Iris pigment epithelial cell (primary cell): ENCODE data around the gene PLK1.
"Not testable (repeated sequence)": the region's sequence is repeated elsewhere in the genome, so short reads cannot be mapped to it uniquely, and the experiment has no call there.

ENCODE experiments used
- DNase-seq: peaks from one replicate; pipeline ENCODE4 v3.0.0-alpha.2; 2011; ENCODE audit warnings: low read depth

Gene PLK1

DNA sequence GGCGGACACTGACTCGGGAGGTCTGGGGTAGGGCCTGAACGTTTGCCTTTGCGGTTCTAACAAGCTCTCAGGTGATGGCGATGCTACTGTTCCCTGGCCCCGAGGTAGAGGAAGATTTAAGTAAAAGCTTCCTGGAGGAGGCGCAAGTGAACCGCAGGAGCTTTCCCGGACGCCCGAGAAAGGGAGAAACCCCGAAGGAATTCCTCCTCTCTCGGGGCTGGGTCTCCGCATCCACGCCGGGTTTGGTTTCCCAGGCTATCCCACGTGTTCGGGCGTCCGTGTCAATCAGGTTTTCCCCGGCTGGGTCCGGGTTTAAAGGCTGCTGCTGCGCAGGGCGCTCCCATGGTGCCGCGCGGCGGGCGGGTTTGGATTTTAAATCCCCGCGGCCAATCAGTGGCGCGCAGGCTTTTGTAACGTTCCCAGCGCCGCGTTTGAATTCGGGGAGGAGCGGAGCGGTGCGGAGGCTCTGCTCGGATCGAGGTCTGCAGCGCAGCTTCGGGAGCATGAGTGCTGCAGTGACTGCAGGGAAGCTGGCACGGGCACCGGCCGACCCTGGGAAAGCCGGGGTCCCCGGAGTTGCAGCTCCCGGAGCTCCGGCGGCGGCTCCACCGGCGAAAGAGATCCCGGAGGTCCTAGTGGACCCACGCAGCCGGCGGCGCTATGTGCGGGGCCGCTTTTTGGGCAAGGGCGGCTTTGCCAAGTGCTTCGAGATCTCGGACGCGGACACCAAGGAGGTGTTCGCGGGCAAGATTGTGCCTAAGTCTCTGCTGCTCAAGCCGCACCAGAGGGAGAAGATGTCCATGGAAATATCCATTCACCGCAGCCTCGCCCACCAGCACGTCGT is at the start of gene PLK1:
PLK1 (plus strand) TSS at position 460 of the 844 bp plus-strand sequence; CDS start at position 504, 44 bp downstream.
- peak; percentile 91 for DNase-seq

GRCh38 chr16:23629516-23629915 is 49.2 kb upstream of the PLK1 start:
- DNase-seq = no peak

DNA sequence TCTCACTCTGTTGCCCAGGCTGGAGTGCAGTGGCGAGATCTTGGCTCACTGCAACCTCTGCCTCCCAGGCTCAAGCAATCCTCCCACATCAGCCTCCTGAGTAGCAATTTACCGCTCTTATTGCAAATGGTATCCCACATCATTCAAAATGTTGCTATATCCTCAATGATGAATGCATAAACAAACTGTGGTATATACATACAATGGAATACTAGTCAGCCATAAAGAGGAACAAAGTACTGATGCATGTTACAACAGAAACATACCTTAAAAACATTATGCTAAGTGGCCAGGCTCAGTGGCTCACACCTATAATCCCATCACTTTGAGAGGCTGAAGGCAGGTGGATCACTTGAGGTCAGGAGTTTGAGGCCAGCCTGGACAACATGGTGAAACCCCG is 46.8 kb upstream of the PLK1 start:
- DNase-seq = not testable (repeated sequence)

DNA sequence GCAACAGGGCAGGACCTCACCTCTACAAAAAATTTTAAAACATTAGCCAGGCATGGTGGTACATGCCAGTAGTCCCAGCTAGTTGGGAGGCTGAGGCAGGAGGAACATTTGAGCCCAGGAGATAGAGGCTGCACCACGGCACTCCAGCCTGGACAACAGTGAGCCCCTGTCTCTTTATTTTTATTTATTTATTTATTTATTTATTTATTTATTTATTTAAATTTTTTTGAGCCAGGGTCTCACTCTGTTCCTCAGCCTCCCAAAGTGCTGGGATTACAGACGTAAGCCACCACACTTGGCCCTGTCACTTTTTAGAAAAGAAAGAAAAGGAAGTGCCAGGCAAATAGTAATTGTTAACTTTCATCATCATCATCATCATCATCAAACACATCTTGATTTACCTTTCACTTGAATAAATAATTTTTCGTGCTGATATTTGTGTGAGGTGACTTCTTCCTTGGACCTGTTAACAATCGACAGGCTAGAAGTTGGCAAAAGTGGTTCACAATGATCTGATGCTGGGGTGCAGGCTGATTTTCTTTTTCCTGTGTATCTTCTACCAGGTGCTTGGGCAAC is 44.1 kb upstream of the PLK1 start:
- no peak for DNase-seq

GRCh38 chr16:23635958-23636357 is 42.7 kb upstream of the PLK1 start:
- no peak for DNase-seq

GRCh38 chr16:23640615-23640930 is 38.1 kb upstream of the PLK1 start:
- DNase-seq = peak; percentile 6

DNA sequence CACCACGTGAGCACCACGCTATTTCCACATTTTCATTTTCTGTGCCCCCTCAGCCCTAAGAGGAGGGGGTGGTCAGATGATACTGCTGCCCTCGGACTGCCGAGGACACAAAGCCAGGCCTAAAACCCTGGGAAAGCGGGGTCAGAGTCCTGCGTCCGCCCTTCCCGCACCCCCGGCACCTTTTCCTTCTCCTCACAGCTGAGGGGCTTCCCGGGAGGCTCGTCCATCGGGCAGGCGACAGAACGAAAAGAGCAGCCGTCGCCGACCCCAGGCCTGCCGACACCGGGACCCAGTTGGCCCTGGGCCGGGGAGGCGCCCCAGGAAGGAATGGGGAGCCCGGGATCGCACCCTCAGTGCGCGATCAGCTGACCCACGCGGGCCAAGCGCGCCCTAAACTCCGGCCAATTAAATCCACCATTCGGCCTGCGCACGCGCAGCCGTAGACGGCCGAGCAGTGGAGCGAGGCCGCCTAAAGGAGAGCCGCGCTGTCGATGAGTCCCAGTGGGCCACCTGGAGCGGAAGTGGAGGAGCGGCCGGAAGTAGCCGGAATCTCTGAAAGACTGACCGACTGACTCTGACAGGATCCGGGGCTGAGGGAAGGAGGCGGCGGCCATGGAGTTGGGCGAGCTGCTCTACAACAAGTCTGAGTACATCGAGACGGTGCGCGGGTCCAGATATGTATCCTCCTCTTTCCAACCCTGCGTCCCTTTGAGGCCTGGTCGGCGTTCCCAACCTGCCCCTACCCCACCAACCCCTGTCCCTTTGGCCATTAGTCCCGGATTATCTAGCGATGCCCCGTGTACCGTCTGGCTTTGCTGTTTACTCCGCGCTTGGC is 37.5 kb upstream of the PLK1 start, which contains the start of the genes DCTN5 and PALB2:
DCTN5 (plus strand) TSS at position 536 of the 835 bp plus-strand sequence; CDS start at position 613, 77 bp downstream.
PALB2 (minus strand) TSS at position 380 of the 835 bp plus-strand sequence; CDS start at position 227, 153 bp downstream.
- DNase-seq = peak; percentile 95

DNA sequence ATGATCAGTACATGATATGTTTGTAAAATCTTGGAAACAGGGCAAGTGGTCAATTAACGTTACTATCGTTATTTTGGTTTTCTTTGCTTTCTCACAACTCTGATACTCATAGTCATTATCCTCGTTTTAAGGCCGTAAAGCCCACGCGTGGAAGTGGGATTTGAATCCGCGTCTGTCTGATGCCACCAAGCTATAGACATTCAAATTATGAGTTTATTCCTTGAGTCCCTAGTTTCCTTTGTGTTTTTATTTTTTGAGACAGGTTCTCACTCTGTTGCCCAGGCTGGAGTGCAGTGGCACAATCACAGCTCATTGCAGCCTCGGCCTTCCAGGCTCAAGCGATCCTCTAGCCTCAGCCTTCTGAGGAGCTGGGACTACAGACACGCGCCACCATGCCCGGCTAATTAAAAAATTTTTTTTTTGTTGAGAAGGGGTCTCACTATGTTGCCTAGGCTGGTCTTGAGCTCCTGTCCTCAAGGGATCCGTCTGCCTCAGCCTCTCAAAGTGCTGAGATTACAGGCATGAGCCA is 36.4 kb upstream of the PLK1 start:
- no peak for DNase-seq

DNA sequence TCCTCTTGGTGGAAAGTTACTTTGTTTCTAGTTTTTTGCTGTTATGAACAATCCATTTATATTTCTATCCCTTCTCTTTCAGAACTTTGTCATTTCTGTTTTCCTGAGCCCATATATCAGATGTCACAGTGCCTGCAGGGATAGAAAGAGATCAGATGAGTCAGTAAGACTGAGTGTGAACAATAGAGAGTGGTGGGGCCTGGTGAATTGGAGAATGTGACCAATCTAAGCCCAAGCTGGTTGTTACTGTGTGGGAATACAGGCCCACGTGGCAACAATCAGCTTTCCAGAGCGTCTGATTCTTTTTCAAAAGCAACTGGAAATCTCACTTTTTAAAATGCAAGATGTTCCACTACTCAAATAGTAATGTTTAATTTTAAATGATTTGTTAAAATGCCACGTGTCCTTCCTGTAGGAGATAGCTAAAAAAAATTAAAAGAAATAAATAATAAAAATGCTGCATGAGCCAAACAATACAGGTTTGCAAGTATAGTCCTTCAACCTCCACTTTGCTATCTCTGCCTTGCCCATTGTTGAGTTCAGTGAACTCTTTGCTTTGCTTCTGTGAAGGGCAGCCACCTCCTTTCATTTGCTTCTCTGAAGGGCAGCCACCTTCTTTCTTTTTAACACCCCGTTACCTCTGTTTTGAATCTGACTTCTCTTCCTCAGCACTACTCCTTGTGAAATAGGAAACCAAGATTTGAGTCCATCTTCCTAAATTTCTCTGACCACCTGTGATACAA is 27.8 kb upstream of the PLK1 start:
- peak; percentile 21 for DNase-seq

- DNase-seq = no peak
These were observed 26.7 kb upstream of the PLK1 start for GRCh38 chr16:23651943-23652468.

DNA sequence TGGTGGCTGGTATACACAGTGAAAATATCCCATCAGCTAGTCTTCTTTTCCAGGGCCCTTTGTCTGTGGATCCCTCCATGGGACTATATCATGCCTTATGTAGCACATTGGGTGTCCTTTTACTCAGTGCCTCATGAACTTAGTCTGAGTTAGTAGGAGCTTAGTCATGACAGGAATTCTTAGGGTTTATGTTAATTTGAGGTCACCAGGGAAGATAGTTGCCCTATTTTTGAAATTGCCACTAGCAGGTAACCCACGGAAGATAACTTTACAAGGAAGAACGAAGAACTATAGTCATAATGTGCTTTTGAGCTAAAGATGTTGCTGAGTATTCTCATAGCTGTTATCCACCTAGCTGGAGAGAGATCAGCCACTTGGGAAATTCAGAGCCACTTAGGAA is 14.8 kb upstream of the PLK1 start:
- DNase-seq = peak; percentile 23

DNA sequence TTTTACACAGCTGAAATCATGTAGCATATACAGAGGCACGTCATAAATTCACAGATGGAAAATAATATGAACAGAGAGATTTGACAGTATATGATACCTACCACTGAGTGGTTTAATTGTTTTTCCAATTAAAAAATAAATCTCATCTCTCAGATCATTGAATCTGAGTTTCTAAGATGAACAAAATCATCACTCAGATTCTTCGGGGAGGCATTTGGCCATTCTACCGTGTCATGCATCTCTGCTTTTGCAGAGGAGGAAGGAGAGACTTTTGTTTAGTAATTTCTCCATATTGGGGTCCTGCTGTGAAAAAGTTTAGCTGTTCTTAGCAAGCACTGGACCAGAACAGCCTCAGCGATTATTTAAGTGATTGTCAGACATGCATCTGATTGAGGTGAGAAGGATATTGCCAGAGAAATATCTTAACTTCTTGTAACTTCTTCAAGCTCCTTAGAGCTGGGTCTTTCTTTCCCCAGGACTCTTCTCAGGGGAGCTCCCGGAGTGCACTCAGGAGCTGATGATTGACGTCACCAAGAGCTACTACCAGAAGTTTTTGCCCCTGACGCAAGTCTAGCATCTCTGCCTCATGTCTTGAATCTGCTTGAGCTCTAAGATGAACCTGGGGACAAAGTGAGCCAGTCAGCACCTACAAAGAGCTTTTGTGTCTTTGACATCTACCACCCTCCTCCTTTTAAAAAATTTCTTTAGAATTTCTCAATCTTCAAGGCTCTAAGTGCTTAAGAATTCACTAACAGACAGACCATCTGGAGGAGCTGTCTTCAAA is 11.9 kb upstream of the PLK1 start:
- no peak for DNase-seq

DNA sequence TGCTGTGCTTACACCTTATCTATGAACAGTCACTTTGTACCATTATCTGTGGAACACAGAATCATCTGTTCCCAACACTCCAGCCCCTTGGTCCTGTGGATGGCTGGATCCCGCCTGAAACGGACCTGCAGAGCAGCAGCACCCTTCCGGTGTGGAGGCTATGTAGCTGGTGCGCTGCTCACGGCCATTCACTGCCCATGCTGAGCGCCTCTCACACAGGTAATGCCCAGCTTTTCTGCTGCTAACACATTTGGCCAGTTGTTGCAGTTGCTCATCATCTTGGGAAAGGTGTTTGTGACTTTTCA is 11.4 kb upstream of the PLK1 start:
- DNase-seq = no peak

- DNase-seq = no peak
These were observed 10.5 kb upstream of the PLK1 start for GRCh38 chr16:23668225-23668624.

DNA sequence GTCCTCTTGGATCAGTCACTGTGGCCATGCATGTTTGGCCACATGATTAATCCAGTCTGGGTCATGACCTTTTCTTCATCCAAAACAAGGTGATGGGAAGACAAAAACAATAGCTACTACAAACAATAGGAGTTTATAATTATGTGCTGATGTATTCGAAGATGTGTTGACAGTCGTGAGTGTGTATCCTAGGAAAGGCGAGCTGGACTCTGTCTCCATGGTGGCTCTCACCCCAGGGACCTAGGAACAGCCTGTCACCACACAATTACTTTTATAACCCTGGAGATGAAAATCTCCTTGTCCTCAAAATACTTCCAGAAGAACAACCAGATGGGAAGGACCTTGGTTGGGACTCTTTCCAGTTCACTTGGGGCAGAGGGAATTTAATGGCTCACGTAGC is 9.8 kb upstream of the PLK1 start:
- DNase-seq = no peak

GRCh38 chr16:23670137-23670776 is 8.4 kb upstream of the PLK1 start:
- DNase-seq = peak; percentile 88

- no peak for DNase-seq
These were observed 4.6 kb upstream of the PLK1 start for GRCh38 chr16:23673971-23674614.

DNA sequence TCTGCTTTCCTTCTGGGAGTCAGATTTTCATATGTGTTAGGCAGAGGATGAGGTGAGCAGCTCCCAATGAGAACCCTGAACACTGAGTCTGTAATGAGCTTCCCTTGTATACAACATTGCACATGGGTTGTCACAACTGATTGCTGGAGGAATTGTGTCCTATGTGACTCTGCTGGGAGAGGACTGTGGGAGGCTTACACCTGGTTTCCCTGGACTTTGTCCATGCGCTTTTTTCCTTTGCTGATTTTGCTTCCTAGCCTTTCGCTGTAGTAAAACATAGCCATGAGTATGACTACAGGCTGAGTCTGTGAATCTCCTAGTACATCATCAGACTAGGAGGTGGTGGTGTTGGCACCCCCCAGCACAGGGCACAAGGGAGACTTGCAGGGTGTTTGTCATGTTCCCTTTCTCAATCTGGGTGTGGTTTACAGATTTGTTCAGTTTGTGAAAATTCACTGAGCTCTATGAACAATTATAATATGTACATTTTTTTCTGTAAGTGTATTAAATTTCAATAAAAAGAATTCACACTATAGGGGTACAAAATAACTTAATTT is 1.7 kb upstream of the PLK1 start:
- no peak for DNase-seq

DNA sequence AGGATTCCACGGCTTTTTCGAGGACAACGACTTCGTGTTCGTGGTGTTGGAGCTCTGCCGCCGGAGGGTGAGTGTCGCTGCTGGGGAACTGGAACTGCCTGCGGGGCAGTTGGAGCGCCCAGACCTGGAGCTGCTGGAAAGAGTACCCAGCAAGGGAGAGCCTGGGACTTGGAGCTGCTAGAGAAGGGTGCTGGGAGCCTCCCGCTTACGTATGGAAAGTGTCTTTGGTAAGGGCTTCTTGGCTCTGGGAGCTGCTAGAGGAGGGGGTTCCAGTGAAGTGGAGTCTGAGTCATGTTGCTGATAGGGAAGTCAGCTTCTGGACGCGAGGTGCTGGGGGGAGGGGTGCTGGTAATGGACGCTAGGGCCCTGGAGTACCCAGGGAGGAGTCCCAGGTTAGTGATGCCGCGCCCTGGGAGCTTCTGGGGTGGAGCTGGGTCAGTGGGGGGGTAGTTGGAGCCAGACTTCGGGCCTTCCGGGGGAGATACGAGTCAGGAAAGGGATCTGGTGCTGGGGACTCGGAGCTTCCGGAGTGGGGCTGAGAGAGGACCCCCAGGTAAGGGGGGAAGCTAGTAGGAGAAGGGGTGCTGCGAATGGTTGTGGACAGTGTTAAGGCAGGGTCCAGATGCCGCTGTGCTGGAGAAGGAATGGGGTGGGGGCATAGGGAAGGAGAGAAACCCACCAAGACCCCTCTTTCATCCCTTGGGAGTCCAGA is 741 bp downstream of the PLK1 start:
- DNase-seq = peak; percentile 59
